WTC11 (cell line): ENCODE measurements around the gene LPP. TPM values are rescaled to one million over a fixed set of nuclear protein-coding genes. Genes with fewer than 3 reads are reported as not detected.
A peak's percentile ranks its signal among the peaks of the same experiment; 100 is the strongest.

Experiments used
- ATAC-seq: fragments of 200-7000 bp; cut with Tn5 transposase; 2 replicates; pipeline ENCODE4 v1.10.0; 2021; ENCODE audit warnings: mild to moderate bottlenecking, moderate library complexity
- CTCF ChIA-PET: fragments of 300-600 bp; sonication (Branson Sonifier 250); formaldehyde crosslinking; loops from one replicate; lab custom pipeline; 2021; ENCODE audit warnings: antibody characterized with exemption; lab: Charles Lee
- POLR2A ChIA-PET: fragments of 350-600 bp; sonication (Branson Sonifier 250); formaldehyde crosslinking; loops from one replicate; lab custom pipeline; 2021; ENCODE audit warnings: antibody characterized with exemption; lab: Charles Lee
- DNase-seq: peaks from one replicate; pipeline ENCODE4 v3.0.0; 2021; ENCODE audit warnings: low spot score
- H3K27ac Mint-ChIP-seq: 2 replicates; pipeline ENCODE4 v1.8.0; 2021; ENCODE audit warnings: mixed read lengths
- H3K27me3 Mint-ChIP-seq: 2 replicates; pipeline ENCODE4 v1.8.0; 2021; ENCODE audit warnings: low read depth, mild to moderate bottlenecking, moderate library complexity, mixed read lengths
- H3K36me3 Mint-ChIP-seq: 2 replicates; pipeline ENCODE4 v1.8.0; 2021; ENCODE audit warnings: mixed read lengths
- H3K4me1 Mint-ChIP-seq: 2 replicates; pipeline ENCODE4 v1.8.0; 2022; ENCODE audit warnings: mixed read lengths
- H3K4me3 Mint-ChIP-seq: 2 replicates; pipeline ENCODE4 v1.8.0; 2021; ENCODE audit warnings: mild to moderate bottlenecking, moderate library complexity, mixed read lengths
- H3K9me3 Mint-ChIP-seq: 2 replicates; pipeline ENCODE4 v1.8.0; 2021; ENCODE audit warnings: mixed read lengths
- ATF1 ChIP-seq: sonication (generic); formaldehyde crosslinking; IDR thresholded peaks from 2 replicates; pipeline ENCODE4 v1.8.1; 2023; ENCODE audit warnings: mild to moderate bottlenecking, moderate library complexity, missing genetic modification reagents
- EMX1 ChIP-seq: fragments of 250-450 bp; sonication (Bioruptor Pico); IDR thresholded peaks from 2 replicates; pipeline ENCODE4 v1.8.0; 2021; ENCODE audit warnings: mild to moderate bottlenecking
- FOXP1 ChIP-seq: sonication (generic); formaldehyde crosslinking; IDR thresholded peaks from 2 replicates; pipeline ENCODE4 v1.8.0; 2022; ENCODE audit warnings: missing genetic modification reagents, mild to moderate bottlenecking, moderate library complexity, borderline replicate concordance
- HMGXB4 ChIP-seq: sonication (generic); formaldehyde crosslinking; IDR thresholded peaks from 2 replicates; pipeline ENCODE4 v1.8.1; 2023; ENCODE audit warnings: mild to moderate bottlenecking, moderate library complexity, missing genetic modification reagents
- IRF1 ChIP-seq: sonication (generic); formaldehyde crosslinking; IDR thresholded peaks from 2 replicates; pipeline ENCODE4 v1.8.0; 2023; ENCODE audit warnings: missing genetic modification reagents
- IRF2 ChIP-seq: sonication (generic); formaldehyde crosslinking; IDR thresholded peaks from 2 replicates; pipeline ENCODE4 v1.8.0; 2022; ENCODE audit warnings: low read depth, missing genetic modification reagents, borderline replicate concordance
- KAT7 ChIP-seq: sonication (generic); formaldehyde crosslinking; IDR thresholded peaks from 2 replicates; pipeline ENCODE4 v1.8.1; 2023; ENCODE audit warnings: missing genetic modification reagents, mild to moderate bottlenecking, borderline replicate concordance
- MYBL2 ChIP-seq: sonication (generic); formaldehyde crosslinking; IDR thresholded peaks from 2 replicates; pipeline ENCODE4 v1.8.1; 2023; ENCODE audit warnings: mild to moderate bottlenecking, moderate library complexity, missing genetic modification reagents
- NFE2L1 ChIP-seq: sonication (generic); formaldehyde crosslinking; IDR thresholded peaks from 2 replicates; pipeline ENCODE4 v1.8.1; 2023; ENCODE audit warnings: missing genetic modification reagents
- NFYB ChIP-seq: sonication (generic); formaldehyde crosslinking; conservative IDR thresholded peaks from 2 replicates; pipeline ENCODE4 v1.8.0; 2022; ENCODE audit warnings: low read depth, missing genetic modification reagents
- RELA ChIP-seq: sonication (generic); formaldehyde crosslinking; IDR thresholded peaks from 2 replicates; pipeline ENCODE4 v1.8.1; 2022; ENCODE audit warnings: missing genetic modification reagents, mild to moderate bottlenecking, borderline replicate concordance
- SMAD4 ChIP-seq: sonication (generic); formaldehyde crosslinking; IDR thresholded peaks from 2 replicates; pipeline ENCODE4 v1.8.0; 2022; ENCODE audit warnings: mild to moderate bottlenecking, missing genetic modification reagents
- ZBTB21 ChIP-seq: sonication (generic); formaldehyde crosslinking; IDR thresholded peaks from 2 replicates; pipeline ENCODE4 v1.8.1; 2023; ENCODE audit warnings: mild to moderate bottlenecking, missing genetic modification reagents, borderline replicate concordance
- ZNF138 ChIP-seq: sonication (generic); formaldehyde crosslinking; conservative IDR thresholded peaks from 2 replicates; pipeline ENCODE4 v1.8.1; 2022; ENCODE audit warnings: mild to moderate bottlenecking, moderate library complexity, missing genetic modification reagents
- ZNF317 ChIP-seq: sonication (generic); formaldehyde crosslinking; IDR thresholded peaks from 2 replicates; pipeline ENCODE4 v1.8.1; 2023; ENCODE audit warnings: low read depth, mild to moderate bottlenecking, moderate library complexity, missing genetic modification reagents, borderline replicate concordance
- ZNF416 ChIP-seq: fragments of 250-450 bp; sonication (Bioruptor Pico); IDR thresholded peaks from 2 replicates; pipeline ENCODE4 v1.9.0; 2021; ENCODE audit warnings: mild to moderate bottlenecking, inconsistent platforms
- ZNF423 ChIP-seq: fragments of 250-450 bp; sonication (Bioruptor Pico); IDR thresholded peaks from 2 replicates; pipeline ENCODE4 v2.1.2; 2022; ENCODE audit warnings: mild to moderate bottlenecking, moderate library complexity
- total RNA-seq: library from RNA; stranded (reverse); gene quantifications from 3 replicates; pipeline ENCODE4 v1.2.3, GENCODE V29; 2021
- TF ChIP-seq, protein P1 (sequence below): sonication (generic); formaldehyde crosslinking; IDR thresholded peaks from 2 replicates; pipeline ENCODE4 v1.8.0; 2022; ENCODE audit warnings: missing genetic modification reagents
- TF ChIP-seq, protein P2 (sequence below): sonication (generic); formaldehyde crosslinking; IDR thresholded peaks from 2 replicates; pipeline ENCODE4 v1.8.1; 2022; ENCODE audit warnings: mild to moderate bottlenecking, missing genetic modification reagents, moderate library complexity, borderline replicate concordance

LPP gene
- total RNA-seq, 1 experiment from 2014 or later: 49.6 TPM

DNA sequence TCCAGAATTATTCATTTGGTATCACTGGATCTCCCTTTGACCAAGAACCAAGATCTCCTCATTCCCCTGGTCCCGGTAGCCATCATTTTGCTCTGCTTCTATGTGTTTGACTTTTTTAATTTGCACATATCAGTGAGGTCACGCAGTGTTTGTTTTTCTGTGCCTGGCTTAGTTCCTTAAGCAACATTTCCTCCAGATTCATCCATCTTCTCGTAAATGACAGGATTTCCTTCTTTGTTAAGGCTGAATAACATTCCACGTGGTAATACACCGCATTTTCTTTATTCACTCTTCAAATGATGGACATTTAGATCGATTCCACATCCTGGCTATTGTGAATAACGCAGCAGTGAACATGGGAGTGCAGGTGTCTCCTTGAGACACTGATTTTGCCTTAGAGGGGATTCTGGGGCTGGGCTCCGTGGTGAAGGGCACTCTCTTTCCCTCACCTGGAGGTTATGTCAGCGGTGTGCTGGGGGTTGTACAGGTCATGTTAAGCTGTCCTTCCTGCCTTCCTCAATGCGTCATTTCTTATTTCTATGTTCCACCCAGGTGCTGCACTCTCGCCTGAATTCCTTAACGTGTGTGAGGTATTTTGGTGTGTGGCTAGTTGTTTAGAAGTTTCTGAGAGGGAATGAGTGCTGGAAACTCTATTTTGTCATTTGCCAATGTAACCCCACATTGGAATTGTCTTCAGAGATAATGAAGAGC, 212.2 kb downstream of the LPP start:
- Mint-ChIP-seq H3K4me3 (no peak overlapping the region), H3K4me1 (peaks cover 18% of the 10 kb centered on the region), H3K9me3 (no peaks in the 10 kb centered on the region), H3K27me3 (no peaks in the 10 kb centered on the region), H3K36me3 (no peaks in the 10 kb centered on the region), H3K27ac (0 out of 2 replicates have a peak overlapping the region, but pooled peaks have one; percentile 82)
- DNase-seq (no peak), ATAC-seq (no peak)
- ChIA-PET CTCF (interaction anchor here (0.6 kb wide), 1 partner anchor 582 kb away, joined by 3 read pairs; no protein-coding TSS in a partner anchor), POLR2A (no interaction called here)
- TF ChIP-seq ZNF423 (CRISPR knock-in tag): no peak

DNA sequence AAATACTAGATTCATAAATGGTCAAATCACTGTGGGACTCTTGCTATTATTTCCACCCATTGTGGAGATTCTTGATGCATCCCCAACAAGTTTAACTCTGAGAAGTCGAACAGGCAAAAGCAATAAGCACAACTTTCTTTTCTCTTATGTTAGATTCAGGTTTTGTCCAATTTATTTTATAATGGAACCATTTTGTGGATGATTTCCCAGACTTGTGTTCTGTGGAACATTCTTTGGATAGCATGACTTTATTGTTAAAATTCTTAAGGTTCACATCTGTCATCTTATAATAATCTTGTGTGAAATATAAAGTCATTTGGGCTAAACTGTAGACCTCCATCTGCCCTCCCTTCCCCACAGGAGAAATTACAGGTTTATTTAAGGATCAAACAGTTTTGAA, 213.7 kb downstream of the LPP start:
- H3K27me3 Mint-ChIP-seq: no peaks in the 10 kb centered on the region
- TF ChIP-seq ZNF317 (CRISPR knock-in tag) (no peak), IRF1 (CRISPR knock-in tag) (no peak), SMAD4 (CRISPR knock-in tag) (no peak), ZNF416 (CRISPR knock-in tag) (no peak), ZBTB21 (CRISPR knock-in tag) (no peak), NFE2L1 (CRISPR knock-in tag) (no peak), MYBL2 (CRISPR knock-in tag) (no peak), FOXP1 (CRISPR knock-in tag) (no peak), ZNF138 (no peak), ATF1 (CRISPR knock-in tag) (no peak), RELA (CRISPR knock-in tag) (no peak), IRF2 (CRISPR knock-in tag) (no peak), HMGXB4 (no peak), EMX1 (CRISPR knock-in tag) (no peak), NFYB (CRISPR knock-in tag) (no peak), KAT7 (CRISPR knock-in tag) (no peak)
- TF ChIP-seq, protein P1, sequence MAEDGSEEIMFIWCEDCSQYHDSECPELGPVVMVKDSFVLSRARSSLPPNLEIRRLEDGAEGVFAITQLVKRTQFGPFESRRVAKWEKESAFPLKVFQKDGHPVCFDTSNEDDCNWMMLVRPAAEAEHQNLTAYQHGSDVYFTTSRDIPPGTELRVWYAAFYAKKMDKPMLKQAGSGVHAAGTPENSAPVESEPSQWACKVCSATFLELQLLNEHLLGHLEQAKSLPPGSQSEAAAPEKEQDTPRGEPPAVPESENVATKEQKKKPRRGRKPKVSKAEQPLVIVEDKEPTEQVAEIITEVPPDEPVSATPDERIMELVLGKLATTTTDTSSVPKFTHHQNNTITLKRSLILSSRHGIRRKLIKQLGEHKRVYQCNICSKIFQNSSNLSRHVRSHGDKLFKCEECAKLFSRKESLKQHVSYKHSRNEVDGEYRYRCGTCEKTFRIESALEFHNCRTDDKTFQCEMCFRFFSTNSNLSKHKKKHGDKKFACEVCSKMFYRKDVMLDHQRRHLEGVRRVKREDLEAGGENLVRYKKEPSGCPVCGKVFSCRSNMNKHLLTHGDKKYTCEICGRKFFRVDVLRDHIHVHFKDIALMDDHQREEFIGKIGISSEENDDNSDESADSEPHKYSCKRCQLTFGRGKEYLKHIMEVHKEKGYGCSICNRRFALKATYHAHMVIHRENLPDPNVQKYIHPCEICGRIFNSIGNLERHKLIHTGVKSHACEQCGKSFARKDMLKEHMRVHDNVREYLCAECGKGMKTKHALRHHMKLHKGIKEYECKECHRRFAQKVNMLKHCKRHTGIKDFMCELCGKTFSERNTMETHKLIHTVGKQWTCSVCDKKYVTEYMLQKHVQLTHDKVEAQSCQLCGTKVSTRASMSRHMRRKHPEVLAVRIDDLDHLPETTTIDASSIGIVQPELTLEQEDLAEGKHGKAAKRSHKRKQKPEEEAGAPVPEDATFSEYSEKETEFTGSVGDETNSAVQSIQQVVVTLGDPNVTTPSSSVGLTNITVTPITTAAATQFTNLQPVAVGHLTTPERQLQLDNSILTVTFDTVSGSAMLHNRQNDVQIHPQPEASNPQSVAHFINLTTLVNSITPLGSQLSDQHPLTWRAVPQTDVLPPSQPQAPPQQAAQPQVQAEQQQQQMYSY: no peak
- TF ChIP-seq, protein P2, sequence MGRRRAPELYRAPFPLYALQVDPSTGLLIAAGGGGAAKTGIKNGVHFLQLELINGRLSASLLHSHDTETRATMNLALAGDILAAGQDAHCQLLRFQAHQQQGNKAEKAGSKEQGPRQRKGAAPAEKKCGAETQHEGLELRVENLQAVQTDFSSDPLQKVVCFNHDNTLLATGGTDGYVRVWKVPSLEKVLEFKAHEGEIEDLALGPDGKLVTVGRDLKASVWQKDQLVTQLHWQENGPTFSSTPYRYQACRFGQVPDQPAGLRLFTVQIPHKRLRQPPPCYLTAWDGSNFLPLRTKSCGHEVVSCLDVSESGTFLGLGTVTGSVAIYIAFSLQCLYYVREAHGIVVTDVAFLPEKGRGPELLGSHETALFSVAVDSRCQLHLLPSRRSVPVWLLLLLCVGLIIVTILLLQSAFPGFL (CRISPR knock-in tag): no peak
- ChIA-PET CTCF (no interaction called here), POLR2A (no interaction called here)
- no peak overlapping the region for H3K4me3 Mint-ChIP-seq
- no peak overlapping the region for H3K27ac Mint-ChIP-seq
- DNase-seq (no peak), ATAC-seq (no peak)
- peaks cover 3% of the 10 kb centered on the region for H3K9me3 Mint-ChIP-seq
- H3K4me1 Mint-ChIP-seq: peaks cover 18% of the 10 kb centered on the region
- H3K36me3 Mint-ChIP-seq: peaks cover 3% of the 10 kb centered on the region; the same call in 1 of the 2 replicates
